ENCODE data around the gene AKNA.
"Not testable (repeated sequence)": the region's sequence is repeated elsewhere in the genome, so short reads cannot be mapped to it uniquely, and the experiment has no call there.

AKNA gene

GRCh38 chr9:114334490-114334889 lies 53.3 kb downstream of the AKNA start:
- DNase-seq: no peak

- DNase-seq: not testable (repeated sequence)
Observed at GRCh38 chr9:114333718-114334117, 54.1 kb downstream of the AKNA start.

DNA sequence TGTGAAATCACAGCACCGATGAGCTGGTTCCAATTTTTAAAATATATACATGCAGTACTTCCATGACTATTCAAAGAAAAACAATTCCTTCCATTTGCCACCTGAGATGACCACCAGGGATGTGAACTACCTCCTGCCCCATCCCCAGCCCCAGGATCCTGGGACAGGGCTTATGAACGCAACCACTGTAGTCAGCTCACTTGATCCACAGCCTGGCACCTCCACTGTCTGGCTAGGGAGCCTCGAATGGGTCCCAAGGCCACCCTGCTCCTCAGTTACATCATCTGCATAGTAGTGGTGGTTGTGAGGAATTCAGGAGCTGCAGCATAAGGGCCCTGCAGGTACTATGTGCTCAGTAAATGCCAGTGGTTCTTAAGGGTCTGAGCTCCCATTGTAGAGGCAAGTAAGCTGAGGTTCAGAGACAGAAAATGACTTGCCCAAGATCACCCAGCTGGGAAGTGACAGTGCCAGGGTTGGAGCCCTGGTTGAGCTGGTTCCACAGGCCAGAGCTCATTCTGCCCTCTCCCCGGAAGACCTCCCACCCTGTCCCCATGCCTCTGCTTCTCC lies 55.2 kb downstream of the AKNA start:
- DNase-seq: not testable (repeated sequence)

DNA sequence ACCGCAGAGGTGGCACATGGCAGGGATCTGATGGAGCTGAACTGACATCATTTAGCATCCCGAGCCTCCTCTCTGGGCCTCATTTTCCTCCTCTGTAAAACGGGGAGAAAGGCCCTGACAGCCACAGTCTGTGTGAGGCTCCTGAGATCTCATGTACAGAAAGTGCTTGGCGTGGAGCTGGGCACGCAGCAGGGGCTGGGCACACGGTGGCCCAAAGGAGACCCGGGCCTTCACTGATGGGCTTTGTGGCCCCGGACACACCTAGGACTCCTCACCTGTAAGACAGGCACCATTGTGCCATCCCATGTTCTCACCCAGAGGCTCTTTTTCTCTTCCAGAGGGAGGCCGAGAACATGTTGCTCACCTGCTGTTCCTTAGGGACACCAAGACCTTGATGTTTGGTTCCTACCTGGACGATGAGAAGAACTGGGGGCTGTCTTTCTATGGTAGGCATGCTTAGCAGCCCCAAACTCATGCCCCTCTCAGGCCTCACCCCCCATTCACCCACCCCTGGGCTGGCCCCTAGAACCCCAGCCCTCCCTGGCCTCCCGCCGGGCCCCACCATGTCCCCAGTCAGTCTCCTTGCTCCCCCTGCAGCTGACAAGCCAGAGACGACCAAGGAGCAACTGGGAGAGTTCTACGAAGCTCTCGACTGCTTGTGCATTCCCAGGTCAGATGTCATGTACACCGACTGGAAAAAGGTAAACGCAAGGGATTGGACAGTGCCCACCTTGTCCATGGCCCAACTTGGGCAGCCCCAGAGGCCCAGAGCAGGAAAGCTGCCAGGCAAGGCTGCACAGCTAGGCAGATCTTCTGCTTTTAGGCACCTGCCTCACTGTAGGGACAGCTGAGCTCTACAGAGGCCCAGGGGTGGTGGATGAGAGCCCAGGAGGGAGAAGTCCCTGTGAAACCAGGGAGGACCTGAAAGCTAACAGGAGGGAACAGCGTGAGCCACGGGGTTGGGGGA lies 56.3 kb downstream of the AKNA start:
- DNase-seq: not testable (repeated sequence)

- DNase-seq: no peak
Observed at GRCh38 chr9:114330636-114331035, 57.1 kb downstream of the AKNA start.

DNA sequence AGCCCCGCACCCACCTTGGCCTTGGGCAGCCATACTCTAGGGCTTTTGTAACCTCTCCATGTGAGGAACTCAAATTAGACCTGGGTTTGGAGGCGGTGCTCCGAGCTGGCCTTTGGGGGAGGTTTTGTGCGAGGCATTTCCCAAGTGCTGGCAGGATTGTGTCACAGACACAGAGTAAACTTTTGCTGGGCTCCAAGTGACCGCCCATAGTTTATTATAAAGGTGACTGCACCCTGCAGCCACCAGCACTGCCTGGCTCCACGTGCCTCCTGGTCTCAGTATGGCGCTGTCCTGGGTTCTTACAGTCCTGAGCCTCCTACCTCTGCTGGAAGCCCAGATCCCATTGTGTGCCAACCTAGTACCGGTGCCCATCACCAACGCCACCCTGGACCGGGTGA lies 58.2 kb downstream of the AKNA start, which contains the start of gene ORM2:
ORM2 (plus strand) TSS at position 245 of the 398 bp plus-strand sequence; CDS start at position 281, 36 bp downstream.
- not testable (repeated sequence) for DNase-seq

GRCh38 chr9:114328937-114329624 lies 58.7 kb downstream of the AKNA start:
- DNase-seq: not testable (repeated sequence)

DNA sequence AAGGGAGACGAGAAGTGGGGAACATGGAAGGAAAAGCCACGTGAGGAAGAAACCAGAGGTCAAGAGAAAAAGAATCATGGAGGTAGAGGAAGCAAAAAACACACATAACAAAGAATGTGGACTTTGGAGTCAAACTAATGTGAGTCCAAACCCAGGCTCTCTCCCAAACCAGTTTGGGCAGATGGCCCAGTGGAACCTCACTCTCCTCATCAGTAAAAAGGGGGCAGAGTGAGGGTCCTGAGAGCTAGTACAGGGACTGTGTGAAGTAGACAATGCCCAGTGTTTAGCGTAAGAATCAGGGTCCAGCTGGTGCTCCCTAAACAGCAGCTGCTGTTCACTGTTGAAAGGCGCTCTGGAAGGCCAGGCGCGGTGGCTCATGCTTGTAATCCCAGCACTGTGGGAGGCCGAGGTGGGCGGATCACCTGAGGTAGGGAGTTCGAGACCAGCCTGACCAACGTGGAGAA lies 59.4 kb downstream of the AKNA start:
- DNase-seq: not testable (repeated sequence)

DNA sequence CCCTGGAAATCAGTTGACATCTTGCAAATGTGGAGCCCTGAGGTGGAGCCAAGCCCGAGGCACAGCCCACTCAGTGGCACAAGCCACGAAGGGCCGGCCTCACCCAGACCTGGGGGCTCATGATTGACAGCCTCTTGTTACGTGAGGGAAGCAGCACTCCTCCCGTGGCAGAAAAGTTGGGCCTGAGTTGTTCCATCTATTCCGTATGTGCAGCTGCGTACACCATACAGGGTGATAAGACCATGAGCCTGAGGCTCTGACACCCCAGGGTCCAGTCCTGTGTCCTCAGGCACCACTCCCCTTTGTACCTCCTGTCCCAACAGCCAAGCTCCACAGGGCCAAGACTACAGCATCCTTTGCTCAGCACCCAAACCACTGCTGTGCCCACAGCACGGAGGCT lies 60.0 kb downstream of the AKNA start:
- no peak for DNase-seq

DNA sequence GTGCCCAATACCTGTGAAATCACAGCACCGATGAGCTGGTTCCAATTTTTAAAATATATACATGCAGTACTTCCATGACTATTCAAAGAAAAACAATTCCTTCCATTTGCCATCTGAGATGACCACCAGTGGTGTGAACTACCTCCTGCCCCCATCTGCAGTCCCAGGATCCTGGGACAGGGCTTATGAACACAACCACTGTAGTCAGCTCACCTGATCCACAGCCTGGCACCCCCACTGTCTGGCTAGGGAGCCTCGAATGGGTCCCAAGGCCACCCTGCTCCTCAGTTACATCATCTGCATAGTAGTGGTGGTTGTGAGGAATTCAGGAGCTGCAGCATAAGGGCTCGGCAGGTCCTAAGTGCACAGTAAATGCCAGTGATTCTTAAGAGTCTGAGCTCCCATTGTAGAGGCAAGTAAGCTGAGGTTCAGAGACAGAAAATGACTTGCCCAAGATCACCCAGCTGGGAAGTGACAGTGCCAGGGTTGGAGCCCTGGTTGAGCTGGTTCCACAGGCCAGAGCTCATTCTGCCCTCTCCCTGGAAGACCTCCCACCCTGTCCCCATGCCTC lies 62.0 kb downstream of the AKNA start:
- DNase-seq: not testable (repeated sequence)

GRCh38 chr9:114324965-114325364 lies 62.8 kb downstream of the AKNA start:
- DNase-seq: not testable (repeated sequence)

DNA sequence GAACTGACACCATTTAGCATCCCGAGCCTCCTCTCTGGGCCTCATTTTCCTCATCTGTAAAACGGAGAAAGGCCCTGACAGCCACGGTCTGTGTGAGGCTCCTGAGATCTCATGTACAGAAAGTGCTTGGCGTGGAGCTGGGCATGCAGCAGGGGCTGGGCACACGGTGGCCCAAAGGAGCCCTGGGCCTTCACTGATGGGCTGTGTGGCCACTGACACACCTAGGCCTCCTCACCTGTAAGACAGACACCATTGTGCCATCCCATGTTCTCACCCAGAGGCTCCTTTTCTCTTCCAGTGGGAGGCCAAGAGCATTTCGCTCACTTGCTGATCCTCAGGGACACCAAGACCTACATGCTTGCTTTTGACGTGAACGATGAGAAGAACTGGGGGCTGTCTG lies 63.3 kb downstream of the AKNA start:
- DNase-seq: no peak

DNA sequence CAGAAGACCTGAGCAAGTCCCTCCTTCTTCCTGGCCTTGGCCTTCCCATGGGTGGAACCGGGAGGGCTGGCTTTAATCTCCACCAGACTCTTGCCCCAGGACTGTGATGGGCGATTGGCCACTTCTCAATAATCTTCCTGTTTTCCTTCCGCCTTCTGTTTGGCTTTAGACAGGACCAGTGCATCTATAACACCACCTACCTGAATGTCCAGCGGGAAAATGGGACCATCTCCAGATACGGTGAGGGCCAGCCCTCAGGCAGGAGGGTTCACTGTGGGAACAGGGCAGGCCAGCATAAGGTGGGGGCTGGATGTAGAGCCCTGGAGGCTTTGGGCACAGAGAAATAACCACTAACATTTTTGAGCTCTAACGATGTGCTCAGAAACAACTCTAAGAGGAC lies 63.9 kb downstream of the AKNA start:
- DNase-seq: not testable (repeated sequence)

DNA sequence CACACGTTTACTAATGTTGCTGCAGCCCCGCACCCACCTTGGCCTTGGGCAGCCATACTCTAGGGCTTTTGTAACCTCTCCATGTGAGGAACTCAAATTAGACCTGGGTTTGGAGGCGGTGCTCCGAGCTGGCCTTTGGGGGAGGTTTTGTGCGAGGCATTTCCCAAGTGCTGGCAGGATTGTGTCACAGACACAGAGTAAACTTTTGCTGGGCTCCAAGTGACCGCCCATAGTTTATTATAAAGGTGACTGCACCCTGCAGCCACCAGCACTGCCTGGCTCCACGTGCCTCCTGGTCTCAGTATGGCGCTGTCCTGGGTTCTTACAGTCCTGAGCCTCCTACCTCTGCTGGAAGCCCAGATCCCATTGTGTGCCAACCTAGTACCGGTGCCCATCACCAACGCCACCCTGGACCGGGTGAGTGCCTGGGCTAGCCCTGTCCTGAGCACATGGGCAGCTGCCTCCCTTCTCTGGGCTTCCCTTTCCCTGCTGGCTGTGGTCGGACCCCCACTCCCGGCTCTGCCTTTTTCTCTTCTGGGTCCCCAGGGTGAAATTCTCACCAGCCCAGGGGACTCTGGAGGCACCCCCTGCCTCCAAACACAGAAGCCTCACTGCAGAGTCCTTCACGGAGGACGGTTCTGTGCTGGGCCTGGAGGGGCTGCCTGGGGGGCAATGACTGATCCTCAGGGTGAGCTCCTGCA lies 64.8 kb downstream of the AKNA start, which contains the start of gene ORM1:
ORM1 (plus strand) TSS at position 268 of the 701 bp plus-strand sequence; CDS start at position 304, 36 bp downstream.
- DNase-seq: not testable (repeated sequence)

- not testable (repeated sequence) for DNase-seq
Observed at GRCh38 chr9:114322160-114322818, 65.5 kb downstream of the AKNA start.

DNA sequence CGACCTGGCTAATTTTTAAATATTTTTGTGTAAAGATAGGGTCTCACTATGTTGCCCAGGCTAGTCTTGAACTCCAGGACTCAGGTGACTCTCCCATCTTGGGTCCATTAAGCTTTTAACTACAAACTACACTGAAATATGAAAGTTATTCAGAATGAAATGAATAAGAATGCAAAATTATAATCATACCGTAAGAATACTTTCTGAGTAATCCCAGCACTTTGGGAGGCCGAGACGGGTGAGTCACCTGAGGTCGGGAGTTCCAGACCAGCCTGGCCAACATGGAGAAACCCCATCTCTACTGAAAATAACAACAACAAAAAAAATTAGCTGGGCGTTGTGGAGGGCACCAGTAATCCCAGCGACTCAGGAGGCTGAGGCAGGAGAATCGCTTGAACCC lies 66.0 kb downstream of the AKNA start:
- DNase-seq: no peak

GRCh38 chr9:114320710-114321109 lies 67.1 kb downstream of the AKNA start:
- not testable (repeated sequence) for DNase-seq

DNA sequence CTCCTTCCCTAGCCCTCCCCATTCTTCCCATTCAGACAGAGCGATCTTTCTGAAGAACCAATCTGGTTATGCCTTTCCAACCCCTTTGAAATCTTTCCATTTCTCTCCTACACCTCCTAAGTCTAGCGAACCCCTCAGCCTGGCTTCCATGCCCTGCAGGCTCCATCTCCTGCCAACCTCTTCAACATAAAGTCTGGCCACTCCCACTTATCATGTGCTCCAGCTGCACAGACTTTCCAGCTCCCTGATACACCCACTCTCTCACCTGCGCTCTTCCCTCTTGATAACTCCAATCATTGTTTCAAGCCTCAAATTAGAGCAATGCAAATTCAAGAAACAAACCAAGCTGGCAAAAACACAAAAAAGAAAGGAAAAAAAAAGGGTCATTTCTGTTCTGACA lies 68.6 kb downstream of the AKNA start:
- no peak for DNase-seq

DNA sequence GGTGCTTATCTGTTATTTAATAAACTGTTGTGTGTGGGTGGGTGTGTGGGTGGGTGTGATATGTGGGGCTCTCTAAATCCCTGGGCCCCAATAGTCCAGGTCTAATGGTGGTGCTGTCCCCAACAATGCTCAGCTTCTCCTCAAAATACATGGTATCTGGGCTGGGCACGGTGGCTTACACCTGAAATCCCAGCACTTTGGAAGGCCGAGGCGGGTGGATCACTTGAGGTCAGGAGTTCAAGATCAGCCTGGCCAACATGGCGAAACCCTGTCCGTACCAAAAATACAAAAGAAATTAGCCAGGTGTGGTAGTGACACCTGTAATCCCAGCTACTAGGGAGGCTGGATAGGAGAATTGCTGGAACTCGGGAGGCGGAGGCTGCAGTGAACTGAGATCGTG lies 69.4 kb downstream of the AKNA start:
- no peak for DNase-seq

- peak; percentile 68 for DNase-seq
Observed at GRCh38 chr9:114317665-114318357, 70.0 kb downstream of the AKNA start.
